GM19455 (cell line): ENCODE results near the gene TIPARP.
"Not testable (repeated sequence)": the region's sequence is repeated elsewhere in the genome, so short reads cannot be mapped to it uniquely, and the experiment has no call there.

ENCODE experiments used
- ATAC-seq: cut with Tn5 transposase; IDR thresholded peaks from one replicate; pipeline ENCODE4 v1.9.1; 2021; ENCODE audit not compliant: unreplicated experiment

Gene TIPARP

DNA sequence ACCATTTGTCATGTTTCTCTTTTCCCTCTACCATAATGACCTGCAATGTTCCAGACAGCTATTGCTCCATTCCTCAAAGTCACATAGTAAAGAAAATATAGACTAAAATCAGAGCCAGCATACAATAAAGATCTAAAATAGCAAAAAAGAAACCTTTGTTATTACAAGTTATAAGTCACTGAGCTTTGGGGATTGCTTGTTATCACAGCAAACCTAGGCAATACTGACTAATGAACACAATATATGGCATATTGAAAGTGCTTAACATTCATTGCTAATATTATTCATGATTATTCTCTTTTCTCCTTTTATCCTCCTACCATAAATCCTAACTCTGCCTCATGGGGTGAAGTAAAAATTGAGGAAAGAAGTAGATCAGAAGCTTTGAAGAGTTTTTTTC is 27.4 kb upstream of the TIPARP start:
- no peak for ATAC-seq

DNA sequence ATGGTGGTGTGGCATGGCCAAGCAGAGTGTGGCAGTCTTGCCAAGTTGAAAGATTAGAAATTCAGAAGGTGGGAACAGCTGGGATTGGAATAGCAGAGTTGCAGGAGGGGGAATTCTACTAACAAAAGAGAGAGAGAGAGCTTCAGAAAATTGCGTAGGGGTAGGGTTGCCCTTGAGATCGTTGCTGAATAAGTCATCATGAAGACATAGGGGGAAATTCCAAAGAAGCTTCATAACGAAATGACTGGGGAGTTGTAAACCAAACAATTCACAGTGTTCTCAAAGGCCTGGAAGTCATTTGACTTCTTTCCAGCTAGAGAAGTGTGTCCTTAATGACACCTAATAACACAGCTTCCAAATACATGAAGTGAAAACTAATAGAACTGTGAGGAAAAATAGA is 26.3 kb upstream of the TIPARP start:
- ATAC-seq = no peak

GRCh38 chr3:156649681-156650080 is 24.7 kb upstream of the TIPARP start:
- no peak for ATAC-seq

DNA sequence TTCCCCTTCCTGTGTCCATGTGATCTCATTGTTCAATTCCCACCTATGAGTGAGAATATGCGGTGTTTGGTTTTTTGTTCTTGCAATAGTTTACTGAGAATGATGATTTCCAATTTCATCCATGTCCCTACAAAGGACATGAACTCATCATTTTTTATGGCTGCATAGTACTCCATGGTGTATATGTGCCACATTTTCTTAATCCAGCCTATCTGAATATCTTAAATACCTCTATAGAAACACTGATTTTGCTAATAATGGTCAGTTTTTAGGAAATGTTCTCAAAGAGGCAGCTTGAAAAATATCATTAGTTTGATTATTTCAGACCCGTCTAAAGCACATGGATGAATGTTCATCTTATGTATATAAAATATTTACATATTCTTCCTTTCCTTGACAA is 21.7 kb upstream of the TIPARP start:
- ATAC-seq = not testable (repeated sequence)

- ATAC-seq = no peak
Measured at GRCh38 chr3:156654834-156655233, 19.6 kb upstream of the TIPARP start.

- ATAC-seq = peak; percentile 50
Measured at GRCh38 chr3:156655819-156656550, 18.4 kb upstream of the TIPARP start.

DNA sequence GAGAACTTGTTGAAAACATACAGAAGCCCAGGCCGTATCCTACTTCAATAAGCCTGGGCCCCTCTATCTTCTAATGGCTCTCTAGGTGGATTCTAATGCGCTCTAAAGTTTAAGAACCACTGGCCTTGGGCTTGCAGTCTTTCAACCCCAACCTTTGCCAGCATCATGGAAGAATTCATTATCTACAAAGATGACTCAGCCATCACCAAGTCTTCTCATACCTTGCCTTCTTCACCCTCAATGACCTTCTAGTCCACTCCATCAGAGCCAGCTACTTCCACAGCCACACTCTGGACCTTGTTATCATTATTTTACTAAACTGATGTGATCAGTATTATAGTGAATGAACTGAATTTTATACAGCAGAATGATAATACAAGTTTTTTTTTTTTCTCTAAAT is 16.9 kb upstream of the TIPARP start:
- ATAC-seq = no peak

DNA sequence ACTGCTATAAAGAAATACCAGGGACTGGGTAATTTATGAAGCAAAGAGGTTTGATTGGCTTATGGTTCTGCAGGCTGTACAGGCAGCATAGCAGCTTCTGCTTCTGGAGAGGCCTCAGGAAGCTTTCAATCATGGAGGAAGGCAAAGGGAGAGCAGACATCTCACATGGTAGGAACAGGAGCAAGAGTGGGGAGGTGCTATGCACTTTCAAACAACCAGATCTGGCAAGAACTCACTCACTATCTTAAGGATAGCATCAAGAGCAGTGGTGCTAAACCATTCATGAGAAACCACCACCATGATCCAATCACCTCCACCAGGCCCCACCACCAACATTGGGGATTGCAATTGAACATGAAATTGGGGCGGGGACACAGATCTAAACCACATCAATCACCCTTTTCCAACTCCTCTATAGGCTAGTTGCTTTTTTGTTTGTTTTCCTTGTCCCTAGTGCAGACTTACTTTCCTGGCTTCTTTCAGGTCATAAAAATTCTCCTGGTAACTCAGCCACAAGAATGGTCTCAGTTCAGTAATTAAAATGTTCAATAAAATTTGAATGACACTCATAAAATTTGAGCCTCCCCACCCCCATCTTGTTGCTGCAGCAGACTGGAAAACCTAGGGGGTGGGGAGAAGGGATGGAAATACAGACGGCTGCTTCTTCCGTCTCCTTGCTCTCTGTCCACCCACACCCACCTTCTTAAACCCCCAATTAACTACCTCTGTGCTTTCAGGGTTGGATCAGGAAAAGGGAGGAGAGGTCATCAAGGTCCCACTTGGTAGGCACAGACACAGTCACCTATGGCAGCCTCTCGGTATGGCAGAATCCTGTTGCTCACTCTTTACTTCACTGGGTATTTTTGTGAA is 16.3 kb upstream of the TIPARP start:
- ATAC-seq = no peak

- no peak for ATAC-seq
Measured at GRCh38 chr3:156658732-156659090, 15.7 kb upstream of the TIPARP start.

DNA sequence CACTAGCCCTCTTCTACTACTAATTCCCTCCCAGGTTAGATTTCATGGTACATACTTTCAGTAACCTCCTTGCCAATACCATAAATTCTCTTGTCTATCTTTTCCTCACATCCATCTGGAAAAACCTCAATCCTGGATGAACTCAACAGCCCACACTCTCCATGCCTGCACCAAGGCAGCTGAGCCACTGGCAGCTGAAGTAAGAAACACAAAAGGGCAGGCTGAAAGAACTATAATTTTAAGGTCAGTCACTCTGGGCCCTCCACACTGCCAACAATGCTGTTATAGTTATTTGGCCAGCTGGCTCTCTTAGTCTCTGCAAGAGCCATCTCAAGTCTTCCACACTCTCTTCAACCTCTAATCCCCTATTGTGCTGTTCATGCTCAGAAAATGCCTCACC is 15.1 kb upstream of the TIPARP start:
- no peak for ATAC-seq

DNA sequence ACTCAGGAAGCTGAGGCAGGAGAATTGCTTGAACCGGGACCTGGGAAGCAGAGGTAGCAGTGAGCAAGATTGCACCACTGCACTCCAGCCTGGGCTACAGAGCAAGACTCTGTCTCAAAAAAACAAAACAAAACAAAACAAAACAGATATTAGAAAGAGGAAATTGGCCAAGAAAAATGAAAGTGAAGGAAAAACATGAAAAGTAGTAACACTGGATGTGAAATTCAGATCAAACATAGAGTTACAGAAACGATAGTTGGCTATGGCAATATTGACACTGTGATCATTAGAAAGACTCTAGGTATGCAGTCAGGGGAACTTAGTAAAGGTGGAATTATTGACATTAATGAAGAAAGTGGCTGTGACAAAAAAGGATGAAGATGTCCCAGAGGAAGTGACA is 13.2 kb upstream of the TIPARP start:
- no peak for ATAC-seq

DNA sequence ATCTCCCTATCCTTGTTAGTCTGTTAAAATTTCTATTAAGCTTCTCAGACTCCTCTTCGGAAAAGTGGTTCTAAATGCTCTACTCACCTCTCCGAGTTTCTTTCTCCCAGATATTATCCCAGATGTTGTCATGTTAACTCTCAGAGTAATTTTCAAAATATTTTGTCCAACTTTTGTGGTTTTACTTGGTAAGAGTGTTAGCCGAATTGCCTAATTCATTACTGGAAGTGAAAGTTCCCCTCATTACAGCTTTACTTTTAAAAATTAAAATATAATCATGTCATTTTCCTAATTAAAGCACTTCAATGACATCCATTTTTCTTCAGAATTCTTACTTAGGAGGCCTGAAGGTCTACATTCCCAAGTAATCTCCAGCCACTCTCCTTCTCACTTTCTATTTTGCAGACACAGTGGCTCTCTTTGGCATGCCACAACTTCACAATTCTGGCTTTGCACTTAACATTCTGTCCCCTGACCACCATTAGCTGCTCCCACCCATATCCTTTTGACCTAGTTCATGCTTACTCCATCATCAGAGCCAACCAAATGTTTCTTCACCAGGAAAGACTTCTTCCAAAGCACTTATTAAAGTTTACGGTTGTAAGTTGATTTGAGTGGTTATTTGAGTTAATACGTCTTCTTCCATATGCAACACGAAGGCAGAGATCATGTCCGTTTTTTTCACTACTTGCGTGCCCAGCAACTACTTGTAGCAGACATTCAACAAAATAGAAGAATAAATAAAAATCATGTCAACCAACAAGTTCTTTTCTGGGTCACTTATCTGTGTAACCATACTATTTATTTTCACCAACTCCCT is 10.2 kb upstream of the TIPARP start:
- ATAC-seq = no peak

DNA sequence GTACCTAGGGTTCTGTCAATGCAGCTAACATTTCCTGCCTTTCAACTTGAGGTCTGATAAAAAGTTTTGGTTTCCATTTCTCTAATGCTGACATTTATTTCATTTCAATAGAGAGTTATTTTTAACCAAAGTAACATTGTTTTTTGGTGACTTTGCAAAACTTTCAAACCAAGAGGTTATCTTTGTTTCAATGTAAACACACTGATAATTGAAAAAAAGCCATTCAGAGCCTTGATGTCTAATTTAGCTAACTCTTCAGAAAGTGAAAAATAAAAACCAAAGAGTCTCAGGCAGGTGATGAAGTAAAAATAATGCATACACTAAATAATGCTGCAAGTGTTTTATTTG is 9.6 kb upstream of the TIPARP start:
- peak; percentile 87 for ATAC-seq

DNA sequence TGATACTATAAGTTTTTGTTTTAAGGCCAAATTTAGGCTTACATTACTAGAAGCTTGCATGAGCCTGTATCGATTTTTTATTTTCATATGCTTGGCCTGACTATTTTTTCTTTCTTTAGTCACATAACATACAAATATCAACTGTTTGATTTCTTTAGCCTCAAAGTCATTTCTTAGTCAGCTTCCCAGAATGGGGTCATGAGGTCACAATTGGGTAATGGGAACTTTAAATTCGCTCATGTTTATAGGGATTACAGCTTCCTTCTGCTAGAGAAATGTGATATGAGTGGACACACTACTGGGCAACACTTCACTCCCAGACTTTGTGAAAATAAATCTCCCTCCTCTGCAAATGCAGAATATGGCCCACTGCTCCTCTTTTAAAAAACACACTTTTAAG is 9.1 kb upstream of the TIPARP start:
- no peak for ATAC-seq

DNA sequence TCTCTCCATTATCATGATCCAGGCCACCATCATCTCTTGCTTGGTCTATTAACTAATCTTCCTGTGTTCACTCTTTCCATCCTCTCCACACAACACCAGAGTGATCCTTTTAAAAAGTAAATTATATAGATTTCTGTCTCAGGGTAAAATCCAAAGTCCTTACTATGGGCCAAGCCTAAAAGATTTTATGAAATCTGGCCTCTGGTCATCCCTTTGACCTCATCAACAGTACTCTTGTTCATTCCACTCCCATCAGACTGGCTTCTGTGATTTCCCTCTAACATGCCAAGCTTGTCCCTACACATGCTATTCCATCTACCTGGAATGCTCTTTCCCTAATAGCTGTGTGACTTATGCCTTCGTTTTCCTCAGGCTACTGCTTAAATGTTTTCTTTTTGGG is 8.3 kb upstream of the TIPARP start:
- ATAC-seq = no peak

DNA sequence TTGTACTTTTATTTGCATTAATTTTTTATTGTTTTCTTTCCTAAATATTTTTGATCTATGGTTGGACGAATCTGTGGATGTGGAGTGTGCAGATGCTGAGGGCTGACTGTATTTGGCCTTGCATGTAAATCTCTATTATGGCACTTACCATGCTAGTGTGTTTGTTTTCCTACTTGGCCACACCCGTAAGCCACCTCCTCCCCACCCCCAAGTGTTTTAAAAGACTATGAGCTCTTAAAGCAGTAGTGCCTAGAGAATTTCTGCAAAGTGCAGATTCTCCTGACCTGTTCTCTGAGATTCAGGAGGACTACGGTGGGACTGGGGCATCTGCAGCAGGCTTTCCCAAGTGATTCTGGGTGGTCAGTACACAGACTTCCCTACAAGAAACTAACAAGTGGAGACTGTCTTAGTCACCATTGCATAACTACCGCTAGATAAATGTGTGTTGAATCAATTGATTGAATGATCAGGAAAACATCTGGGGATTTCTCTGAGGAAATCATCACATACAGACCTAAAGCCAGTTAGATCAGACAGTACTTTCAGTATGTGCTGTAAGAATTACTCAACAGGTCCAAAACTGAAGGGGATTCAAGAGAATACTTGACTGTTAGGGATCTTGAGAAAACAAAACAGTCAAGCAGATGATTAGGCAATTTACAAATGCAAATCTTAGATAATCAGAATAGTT is 6.2 kb upstream of the TIPARP start:
- ATAC-seq = no peak

- ATAC-seq = no peak
Measured at GRCh38 chr3:156670077-156670476, 4.3 kb upstream of the TIPARP start.

GRCh38 chr3:156670652-156671051 is 3.7 kb upstream of the TIPARP start:
- ATAC-seq = no peak

DNA sequence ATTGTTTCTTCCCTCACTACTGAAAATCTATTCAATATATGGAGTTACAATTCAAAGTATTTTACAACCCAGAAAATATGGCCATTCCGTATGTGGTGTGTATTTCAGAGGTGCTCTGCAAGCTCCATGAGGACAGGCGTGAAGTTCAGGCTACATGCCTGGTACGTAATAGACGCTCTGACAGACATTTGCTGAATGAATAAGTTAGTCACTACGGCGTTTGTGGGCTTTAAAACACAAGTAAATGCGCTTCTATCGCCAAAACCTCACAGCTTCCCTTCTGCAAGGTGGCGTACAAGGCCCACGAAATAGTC is 701 bp upstream of the TIPARP start:
- no peak for ATAC-seq

- peak; percentile 1 for ATAC-seq
Measured at GRCh38 chr3:156674911-156675829, 780 bp downstream of the TIPARP start.
